HepG2 (cell line): Measurements from ENCODE around the gene TAGLN2. TPM values are rescaled to one million over a fixed set of nuclear protein-coding genes. Genes with fewer than 3 reads are reported as not detected.

Experiments
- CENPBD1 ChIP-seq: sonication (generic); formaldehyde crosslinking; IDR thresholded peaks from 2 replicates; pipeline ENCODE4 v1.8.0; 2022; ENCODE audit warnings: missing genetic modification reagents, low read depth, mild to moderate bottlenecking, borderline replicate concordance
- CSRNP1 ChIP-seq: sonication (generic); formaldehyde crosslinking; IDR thresholded peaks from 2 replicates; pipeline ENCODE4 v1.8.1; 2023; ENCODE audit warnings: mild to moderate bottlenecking, missing genetic modification reagents
- FOXA3 ChIP-seq: IDR thresholded peaks from 2 replicates; pipeline ENCODE4 v1.6.1; 2016; ENCODE audit warnings: missing genetic modification reagents, missing compliant biosample characterization
- JUNB ChIP-seq: sonication (generic); formaldehyde crosslinking; IDR thresholded peaks from 2 replicates; pipeline ENCODE4 v1.8.0; 2022; ENCODE audit warnings: missing genetic modification reagents, mild to moderate bottlenecking, borderline replicate concordance
- JUND ChIP-seq: sonication (generic); formaldehyde crosslinking; IDR thresholded peaks from 2 replicates; pipeline ENCODE4 v1.8.0; 2022; ENCODE audit warnings: mild to moderate bottlenecking, missing genetic modification reagents
- POGZ ChIP-seq: sonication (generic); formaldehyde crosslinking; IDR thresholded peaks from 2 replicates; pipeline ENCODE4 v1.4.0; 2020; ENCODE audit warnings: mild to moderate bottlenecking, missing genetic modification reagents
- SALL1 ChIP-seq: sonication (generic); formaldehyde crosslinking; IDR thresholded peaks from 2 replicates; pipeline ENCODE4 v1.8.0; 2022; ENCODE audit warnings: mild to moderate bottlenecking, missing genetic modification reagents
- SIX4 ChIP-seq: sonication (generic); formaldehyde crosslinking; IDR thresholded peaks from 2 replicates; pipeline ENCODE4 v1.4.0; 2020; ENCODE audit warnings: missing genetic modification reagents
- SNRNP70 ChIP-seq: fragments of 200-400 bp; formaldehyde crosslinking; IDR thresholded peaks from 2 replicates; pipeline ENCODE4 v1.6.1; 2017; ENCODE audit warnings: mild to moderate bottlenecking, low read depth, low read length, moderate library complexity
- SP1 ChIP-seq, 2 experiments: fragments of 450-650 bp in 1 of 2; sonication (generic) in 1 of 2; formaldehyde crosslinking in 1 of 2; IDR thresholded peaks; 2 replicates each; pipeline versions ENCODE4 v1.4.0 to v1.6.1; 2016 to 2020; ENCODE audit warnings: missing genetic modification reagents in 1 of 2
- TBX2 ChIP-seq: sonication (generic); formaldehyde crosslinking; IDR thresholded peaks from 2 replicates; pipeline ENCODE4 v1.5.0; 2020; ENCODE audit warnings: missing genetic modification reagents, mild to moderate bottlenecking, borderline replicate concordance
- TFDP2 ChIP-seq: sonication (generic); formaldehyde crosslinking; IDR thresholded peaks from 2 replicates; pipeline ENCODE4 v1.4.0; 2020; ENCODE audit warnings: missing genetic modification reagents
- XBP1 ChIP-seq: sonication (generic); formaldehyde crosslinking; IDR thresholded peaks from 2 replicates; pipeline ENCODE4 v1.5.0; 2020; ENCODE audit warnings: missing genetic modification reagents
- ZBTB34 ChIP-seq: sonication (generic); formaldehyde crosslinking; IDR thresholded peaks from 2 replicates; pipeline ENCODE4 v1.8.0; 2022; ENCODE audit warnings: mild to moderate bottlenecking, missing genetic modification reagents
- ZBTB8A ChIP-seq: sonication (generic); formaldehyde crosslinking; IDR thresholded peaks from 2 replicates; pipeline ENCODE4 v1.4.0; 2020; ENCODE audit warnings: mild to moderate bottlenecking, low read depth, missing genetic modification reagents, borderline replicate concordance
- ZFP91 ChIP-seq: sonication (generic); formaldehyde crosslinking; IDR thresholded peaks from 2 replicates; pipeline ENCODE4 v1.9.0; 2022; ENCODE audit warnings: missing genetic modification reagents, mild to moderate bottlenecking, borderline replicate concordance
- ZNF512B ChIP-seq: sonication (generic); formaldehyde crosslinking; IDR thresholded peaks from 2 replicates; pipeline ENCODE4 v1.5.1; 2020; ENCODE audit warnings: missing genetic modification reagents, mild to moderate bottlenecking, borderline replicate concordance
- ZNF563 ChIP-seq: sonication (generic); formaldehyde crosslinking; IDR thresholded peaks from 2 replicates; pipeline ENCODE4 v1.8.0; 2022; ENCODE audit warnings: mild to moderate bottlenecking, moderate library complexity, missing genetic modification reagents
- ZNF724P ChIP-seq: sonication (generic); formaldehyde crosslinking; IDR thresholded peaks from 2 replicates; pipeline ENCODE4 v1.8.0; 2022; ENCODE audit warnings: missing genetic modification reagents, borderline replicate concordance
- ZSCAN20 ChIP-seq: sonication (generic); formaldehyde crosslinking; IDR thresholded peaks from 2 replicates; pipeline ENCODE4 v1.4.0; 2020; ENCODE audit warnings: missing genetic modification reagents, mild to moderate bottlenecking, borderline replicate concordance
- polyA plus RNA-seq, 8 experiments: library from polyadenylated mRNA; depleted of rRNA in 3 of 8; stranded (reverse) in 7 of 8; unstranded in 1 of 8; fragments of >200 nt; fragmentation: Illumina TruSeq in 4 of 8; extraction: Trizol in 4 of 8; gene quantifications; 2 replicates each; pipeline versions ENCODE4 v1.2.1 to v1.2.3, GENCODE V29; 2011 to 2016; ENCODE audit warnings: low read depth in 4 of 8, missing spikeins in 1 of 8, mixed read lengths in 1 of 8; ENCODE audit not compliant: insufficient read depth in 1 of 8
- total RNA-seq, 5 experiments: library from RNA; depleted of rRNA; stranded (reverse); fragments of >200 nt; fragmentation: Illumina TruSeq; extraction: Trizol; gene quantifications; 2 replicates each; pipeline ENCODE4 v1.2.3, GENCODE V29; 2016; ENCODE audit warnings: low read depth in 1 of 5

Gene TAGLN2
- total and polyA plus RNA-seq, 2 of the 13 experiments (the other 11 are each of a cell fraction or from before 2014, with no cell fraction given): 6.7 to 17.2 TPM

- TF ChIP-seq ZBTB34 (CRISPR knock-in tag): 0 out of 2 replicates have a peak, but pooled peaks have one; percentile 57
- TF ChIP-seq POGZ (CRISPR knock-in tag): peak; percentile 20; the same call in 1 of the 2 replicates
- peak; percentile 81 for TF ChIP-seq FOXA3 (CRISPR knock-in tag)
- TF ChIP-seq CENPBD1 (CRISPR knock-in tag): no peak
- TF ChIP-seq SALL1 (CRISPR knock-in tag): peak; percentile 98
- TF ChIP-seq JUNB (CRISPR knock-in tag): no peak
- peak; percentile 74 for TF ChIP-seq TFDP2
- no peak for TF ChIP-seq ZBTB8A
- TF ChIP-seq JUND: 0 out of 2 replicates have a peak, but pooled peaks have one; percentile 53
- TF ChIP-seq CSRNP1 (CRISPR knock-in tag): peak; percentile 60; the same call in 1 of the 2 replicates
- no peak for TF ChIP-seq ZSCAN20 (CRISPR knock-in tag)
- no peak for TF ChIP-seq SNRNP70
- no peak for TF ChIP-seq ZNF512B (CRISPR knock-in tag)
- TF ChIP-seq ZFP91 (CRISPR knock-in tag): 0 out of 2 replicates have a peak, but pooled peaks have one; percentile 20
- 0 out of 2 replicates have a peak, but pooled peaks have one; percentile 11 for TF ChIP-seq ZNF724P
- TF ChIP-seq XBP1: no peak
- TF ChIP-seq TBX2 (CRISPR knock-in tag): peak; percentile 97
- no peak for TF ChIP-seq ZNF563 (CRISPR knock-in tag)
- TF ChIP-seq SP1 (IDR thresholded peaks at IDR 0.05): no peak
- no peak for TF ChIP-seq SP1 (CRISPR knock-in tag; IDR thresholded peaks at IDR 0.05)
- 0 out of 2 replicates have a peak, but pooled peaks have one; percentile 25 for TF ChIP-seq SIX4 (CRISPR knock-in tag)
These were observed 45.6 kb upstream of the TAGLN2 start (continued) for GRCh38 chr1:159970932-159971342.
